ENCODE data around the gene IRAK2. TPM values are rescaled to one million over a fixed set of nuclear protein-coding genes. Genes with fewer than 3 reads are reported as not detected.
A peak's percentile ranks its signal among the peaks of the same experiment; 100 is the strongest.
"Not testable (repeated sequence)": the region's sequence is repeated elsewhere in the genome, so short reads cannot be mapped to it uniquely, and the experiment has no call there.

The IRAK2 gene
- total RNA-seq, 4 donors from 2014 or later = 3.6 to 13.6 (median 7.4) TPM

- no peak for TF ChIP-seq EP300 (IDR thresholded peaks at IDR 0.05)
- TF ChIP-seq POLR2A (IDR thresholded peaks at IDR 0.05) = no peak
- TF ChIP-seq POLR2AphosphoS5 (IDR thresholded peaks at IDR 0.05) = no peak
- TF ChIP-seq, protein P1, sequence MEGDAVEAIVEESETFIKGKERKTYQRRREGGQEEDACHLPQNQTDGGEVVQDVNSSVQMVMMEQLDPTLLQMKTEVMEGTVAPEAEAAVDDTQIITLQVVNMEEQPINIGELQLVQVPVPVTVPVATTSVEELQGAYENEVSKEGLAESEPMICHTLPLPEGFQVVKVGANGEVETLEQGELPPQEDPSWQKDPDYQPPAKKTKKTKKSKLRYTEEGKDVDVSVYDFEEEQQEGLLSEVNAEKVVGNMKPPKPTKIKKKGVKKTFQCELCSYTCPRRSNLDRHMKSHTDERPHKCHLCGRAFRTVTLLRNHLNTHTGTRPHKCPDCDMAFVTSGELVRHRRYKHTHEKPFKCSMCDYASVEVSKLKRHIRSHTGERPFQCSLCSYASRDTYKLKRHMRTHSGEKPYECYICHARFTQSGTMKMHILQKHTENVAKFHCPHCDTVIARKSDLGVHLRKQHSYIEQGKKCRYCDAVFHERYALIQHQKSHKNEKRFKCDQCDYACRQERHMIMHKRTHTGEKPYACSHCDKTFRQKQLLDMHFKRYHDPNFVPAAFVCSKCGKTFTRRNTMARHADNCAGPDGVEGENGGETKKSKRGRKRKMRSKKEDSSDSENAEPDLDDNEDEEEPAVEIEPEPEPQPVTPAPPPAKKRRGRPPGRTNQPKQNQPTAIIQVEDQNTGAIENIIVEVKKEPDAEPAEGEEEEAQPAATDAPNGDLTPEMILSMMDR (IDR thresholded peaks at IDR 0.05) = no peak
- no peaks in the 10 kb centered on the region for H3K9me3 ChIP-seq
- peaks cover 21% of the 10 kb centered on the region for H3K4me1 ChIP-seq
- no peak overlapping the region for H3K4me3 ChIP-seq
- no peak for DNase-seq (ENCODE audit: low spot score in 2 of 2)
- H3K36me3 ChIP-seq = peaks cover 16% of the 10 kb centered on the region
- WGBS = 89% methylated on average over 2 of the region's 2 CpGs
- H3K27ac ChIP-seq = no peak overlapping the region
- H3K27me3 ChIP-seq = no peaks in the 10 kb centered on the region
Observed at GRCh38 chr3:10121064-10121463, 43.7 kb upstream of the IRAK2 start.

- H3K9me3 ChIP-seq = no peaks in the 10 kb centered on the region
- no peak for DNase-seq (ENCODE audit: low spot score in 2 of 2)
- H3K4me3 ChIP-seq = no peak overlapping the region
- peaks cover 6% of the 10 kb centered on the region for H3K4me1 ChIP-seq
- H3K27me3 ChIP-seq = no peaks in the 10 kb centered on the region
- TF ChIP-seq, protein P1 (IDR thresholded peaks at IDR 0.05) = no peak
- TF ChIP-seq EP300 (IDR thresholded peaks at IDR 0.05) (no peak), POLR2A (IDR thresholded peaks at IDR 0.05) (no peak), POLR2AphosphoS5 (IDR thresholded peaks at IDR 0.05) (no peak)
- H3K27ac ChIP-seq = no peak overlapping the region
- peaks cover 33% of the 10 kb centered on the region for H3K36me3 ChIP-seq
- 89% methylated on average over 4 of the region's 4 CpGs for WGBS
Observed at GRCh38 chr3:10122724-10123123, 42.0 kb upstream of the IRAK2 start.

- not testable (repeated sequence) for H3K36me3 ChIP-seq; H3K4me1 ChIP-seq; H3K27ac ChIP-seq; H3K9me3 ChIP-seq; DNase-seq (ENCODE audit: low spot score in 2 of 2); H3K4me3 ChIP-seq; H3K27me3 ChIP-seq
- WGBS = 96% methylated on average over 9 of the region's 9 CpGs
Observed at GRCh38 chr3:10135872-10136271, 28.8 kb upstream of the IRAK2 start.

- H3K27me3 ChIP-seq = no peaks in the 10 kb centered on the region
- no peaks in the 10 kb centered on the region for H3K4me1 ChIP-seq
- H3K27ac ChIP-seq = no peak overlapping the region
- no peak for TF ChIP-seq POLR2A (IDR thresholded peaks at IDR 0.05)
- TF ChIP-seq, protein P1 (IDR thresholded peaks at IDR 0.05) = no peak
- TF ChIP-seq EP300 (IDR thresholded peaks at IDR 0.05) = no peak
- TF ChIP-seq POLR2AphosphoS5 (IDR thresholded peaks at IDR 0.05) = no peak
- H3K36me3 ChIP-seq = no peaks in the 10 kb centered on the region
- 87% methylated on average over 18 of the region's 25 CpGs for whole genome bisulfite sequencing
- no peaks in the 10 kb centered on the region for H3K9me3 ChIP-seq
- DNase-seq (ENCODE audit: low spot score in 2 of 2) = no peak
- no peak overlapping the region for H3K4me3 ChIP-seq
Observed at GRCh38 chr3:10136426-10137005, 28.2 kb upstream of the IRAK2 start.

- no peak overlapping the region for H3K27ac ChIP-seq
- H3K27me3 ChIP-seq = no peaks in the 10 kb centered on the region
- peaks cover under 1% of the 10 kb centered on the region for H3K4me1 ChIP-seq
- no peak overlapping the region for H3K4me3 ChIP-seq
- no peak for DNase-seq (ENCODE audit: low spot score in 2 of 2)
- 83% methylated on average over 4 of the region's 4 CpGs for WGBS
- no peaks in the 10 kb centered on the region for H3K36me3 ChIP-seq
- H3K9me3 ChIP-seq = no peaks in the 10 kb centered on the region
- TF ChIP-seq POLR2A (IDR thresholded peaks at IDR 0.05) = no peak
- TF ChIP-seq, protein P1 (IDR thresholded peaks at IDR 0.05) = no peak
Observed at GRCh38 chr3:10137178-10137577, 27.5 kb upstream of the IRAK2 start.

GRCh38 chr3:10140996-10141546 lies 23.6 kb upstream of the IRAK2 start:
- H3K9me3 ChIP-seq = no peaks in the 10 kb centered on the region
- peaks cover 29% of the 10 kb centered on the region for H3K4me1 ChIP-seq
- H3K36me3 ChIP-seq = no peaks in the 10 kb centered on the region
- H3K27me3 ChIP-seq = no peaks in the 10 kb centered on the region
- 83% methylated on average over 23 of the region's 23 CpGs for WGBS
- H3K4me3 ChIP-seq = peak overlapping the region; percentile 55
- no peak for TF ChIP-seq EP300 (IDR thresholded peaks at IDR 0.05)
- TF ChIP-seq POLR2A (IDR thresholded peaks at IDR 0.05) = no peak
- no peak for TF ChIP-seq POLR2AphosphoS5 (IDR thresholded peaks at IDR 0.05)
- TF ChIP-seq, protein P1 (IDR thresholded peaks at IDR 0.05) = no peak
- no peak overlapping the region for H3K27ac ChIP-seq
- no peak for DNase-seq (ENCODE audit: low spot score in 2 of 2)

Measured in suprapubic skin (tissue), 4 donors.